GM19193 (cell line): Measurements from ENCODE around the gene RAD52.

Experiments
- POLR2A ChIP-seq: IDR thresholded peaks from 4 replicates; pipeline ENCODE4 v1.6.1; 2011; ENCODE audit not compliant: insufficient read depth, insufficient read length; ENCODE audit errors: extremely low read depth

Gene RAD52

GRCh38 chr12:976644-977043 is 27.1 kb upstream of the RAD52 start:
- no peak for TF ChIP-seq POLR2A

GRCh38 chr12:974271-974862 is 24.9 kb upstream of the RAD52 start:
- TF ChIP-seq POLR2A = no peak

DNA sequence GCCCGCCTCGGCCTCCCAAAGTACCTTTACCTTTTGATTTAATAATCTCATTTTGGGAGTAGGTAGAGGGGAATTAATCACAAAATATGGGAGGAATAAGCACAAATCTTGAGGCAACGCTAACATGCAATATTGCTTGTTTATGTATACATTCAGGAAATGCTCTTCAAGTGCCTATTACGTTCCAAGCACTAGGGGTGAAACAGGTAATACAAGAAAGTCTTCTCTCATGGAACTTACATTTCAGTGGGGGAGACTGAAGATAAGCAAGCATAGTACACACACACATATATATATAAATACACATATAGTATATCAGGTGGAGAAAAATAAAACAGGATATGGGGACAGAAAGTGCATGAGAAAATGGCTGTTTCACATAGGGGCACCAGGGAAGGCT is 22.5 kb upstream of the RAD52 start:
- no peak for TF ChIP-seq POLR2A

GRCh38 chr12:969821-970220 is 20.3 kb upstream of the RAD52 start:
- no peak for TF ChIP-seq POLR2A

DNA sequence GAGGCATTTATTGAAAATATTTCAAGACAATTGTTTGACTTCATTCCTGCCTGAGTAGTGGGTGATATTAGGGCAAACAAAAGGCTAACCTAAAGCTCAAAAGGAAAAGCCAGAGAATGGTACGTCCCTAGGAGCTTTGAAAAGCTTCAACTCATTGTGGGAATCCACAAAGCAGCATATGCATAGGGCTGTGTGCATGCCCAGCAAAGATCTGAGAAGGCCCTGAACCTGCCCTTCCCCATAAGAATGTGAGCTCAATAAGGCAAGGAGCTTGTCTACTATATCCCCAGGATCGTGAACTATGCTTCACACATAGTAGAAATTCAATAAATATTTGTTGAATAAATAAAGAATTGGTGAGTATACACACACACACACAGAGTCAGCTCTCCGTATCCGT is 19.1 kb upstream of the RAD52 start:
- TF ChIP-seq POLR2A = no peak

GRCh38 chr12:967641-968040 is 18.1 kb upstream of the RAD52 start:
- TF ChIP-seq POLR2A = no peak

DNA sequence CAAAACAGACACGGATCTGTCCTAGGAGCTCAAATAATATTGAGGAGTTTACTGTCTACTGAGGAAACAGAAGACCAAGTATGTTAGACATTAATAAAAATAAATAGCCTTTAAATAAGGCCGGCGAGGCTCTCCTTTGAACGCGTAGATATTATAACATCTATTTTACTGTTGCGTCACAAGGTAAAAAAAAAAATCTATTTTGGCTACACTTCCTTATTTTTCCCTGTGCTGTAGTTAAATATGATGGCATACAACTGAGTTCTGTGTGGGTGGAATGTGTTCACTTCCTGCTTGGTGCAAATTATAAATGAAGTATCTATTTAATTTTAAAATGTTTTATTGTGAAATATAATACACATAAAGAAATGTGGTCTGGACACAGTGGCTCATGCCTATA is 17.2 kb upstream of the RAD52 start:
- no peak for TF ChIP-seq POLR2A

DNA sequence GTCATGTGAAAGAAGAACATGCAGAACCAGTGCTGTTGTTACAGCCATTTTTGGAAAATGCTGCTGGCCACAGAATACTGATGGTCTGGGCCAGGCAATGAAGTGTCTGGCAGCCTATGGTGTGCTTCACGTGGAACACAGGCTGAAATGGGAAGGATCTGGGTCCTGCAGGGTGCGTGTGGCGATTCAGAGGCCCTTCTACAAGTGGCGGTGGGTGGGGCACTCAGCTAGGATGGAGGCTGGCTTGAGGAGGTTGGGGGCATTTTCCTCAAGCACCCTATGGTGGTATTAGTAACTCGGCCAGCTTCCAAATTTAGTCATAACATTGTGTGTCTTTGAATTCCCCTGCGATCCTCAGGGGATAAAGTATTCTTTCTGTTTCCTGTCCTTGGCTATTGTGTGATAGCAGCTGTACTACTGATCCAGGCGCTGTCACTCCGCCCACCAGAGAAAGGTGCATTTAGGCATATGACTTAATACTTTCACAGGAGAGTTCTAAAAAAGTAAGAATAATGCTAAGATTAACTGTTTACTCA is 9.2 kb upstream of the RAD52 start:
- no peak for TF ChIP-seq POLR2A

DNA sequence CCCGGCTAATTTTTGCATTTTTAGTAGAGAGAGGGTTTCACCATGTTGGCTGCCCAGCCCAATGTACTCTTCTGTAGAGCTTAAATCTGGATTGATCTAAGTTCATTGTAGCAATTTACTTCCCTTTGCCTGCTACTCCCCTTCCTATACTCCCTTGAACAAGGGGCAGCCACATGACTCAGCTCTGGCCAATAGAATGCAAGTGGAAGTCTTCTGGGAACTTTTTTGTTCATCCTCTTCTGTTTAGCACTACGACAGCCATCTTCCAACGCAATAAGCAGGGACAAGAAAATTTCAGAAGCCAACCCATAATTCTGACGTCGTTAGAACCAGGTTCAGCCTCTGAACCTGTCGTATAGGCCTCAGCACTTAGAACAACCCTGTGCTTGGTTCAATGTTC is 6.4 kb upstream of the RAD52 start:
- no peak for TF ChIP-seq POLR2A

DNA sequence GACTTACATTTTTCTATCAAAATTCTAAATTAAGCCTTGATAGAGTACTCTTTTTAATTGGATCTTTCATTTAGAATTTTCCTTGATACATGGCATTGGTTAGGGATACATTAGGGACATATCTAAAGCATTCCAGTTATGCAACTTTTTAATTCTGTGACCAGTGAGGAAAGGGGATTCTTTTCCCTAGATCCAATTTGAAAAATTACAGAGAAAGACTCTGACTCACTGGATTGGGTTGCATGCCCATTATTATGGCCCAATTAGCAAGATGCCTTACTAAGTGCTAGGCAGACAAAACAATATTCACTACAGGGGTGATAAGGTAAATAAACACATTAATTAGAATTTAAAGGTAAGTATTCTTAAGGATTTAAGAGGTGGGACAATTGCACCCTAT is 5.2 kb upstream of the RAD52 start:
- TF ChIP-seq POLR2A = no peak

DNA sequence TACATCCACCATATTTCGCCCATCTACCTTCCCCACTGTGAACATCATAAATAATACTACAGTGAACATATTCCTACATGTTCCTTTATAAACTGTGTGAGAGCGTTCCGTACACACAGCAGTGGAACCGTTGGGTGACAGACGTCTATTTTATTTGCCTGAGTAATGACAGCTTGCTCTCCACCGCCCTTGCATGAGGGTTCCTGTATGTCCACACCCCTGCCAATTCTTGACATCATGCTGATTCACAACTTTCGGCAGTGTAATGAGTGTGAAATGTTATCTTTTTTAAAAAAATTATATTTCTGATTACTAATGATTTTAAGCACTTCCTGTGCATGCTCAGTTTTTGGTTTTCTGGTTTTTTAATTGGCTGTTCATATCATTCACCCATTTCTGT is 4.3 kb upstream of the RAD52 start:
- no peak for TF ChIP-seq POLR2A

GRCh38 chr12:951176-951575 is 1.7 kb upstream of the RAD52 start:
- TF ChIP-seq POLR2A = no peak

DNA sequence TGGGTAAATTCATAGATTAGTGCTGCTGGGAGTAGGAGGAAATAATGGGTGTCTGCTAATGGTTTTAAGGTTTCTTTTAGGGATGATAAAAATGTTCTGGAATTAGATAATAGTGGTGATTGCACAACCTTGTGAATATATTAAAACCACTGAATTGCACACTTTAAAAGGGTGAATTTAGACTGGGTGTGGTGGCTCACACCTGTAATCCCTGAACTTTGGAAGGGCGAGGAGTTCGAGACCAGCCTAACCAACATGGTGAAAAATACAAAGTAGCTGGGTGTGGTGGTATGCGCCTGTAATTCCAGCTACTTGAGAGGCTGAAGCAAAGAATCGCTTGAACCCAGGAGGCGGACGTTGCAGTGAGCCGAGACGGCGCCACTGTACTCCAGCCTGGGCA is 1.3 kb downstream of the RAD52 start:
- no peak for TF ChIP-seq POLR2A

DNA sequence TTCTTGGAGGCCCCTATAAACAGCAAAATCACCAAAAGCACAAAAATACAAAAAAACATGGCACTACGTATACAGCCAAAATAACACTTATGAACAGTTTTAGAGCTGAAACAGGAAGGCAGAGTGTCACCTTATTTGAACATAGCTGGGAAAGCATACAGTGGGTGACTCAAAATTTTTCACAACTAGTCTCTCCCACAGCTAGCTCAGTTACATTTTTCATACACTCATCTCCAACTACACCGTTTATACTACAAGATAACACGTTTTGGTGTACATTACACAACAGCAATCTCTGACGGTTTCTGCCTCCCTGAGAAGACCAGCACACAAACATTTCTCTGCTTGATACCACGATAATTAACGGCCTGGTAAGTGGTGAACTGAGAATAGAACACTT is 2.9 kb downstream of the RAD52 start:
- TF ChIP-seq POLR2A = no peak

DNA sequence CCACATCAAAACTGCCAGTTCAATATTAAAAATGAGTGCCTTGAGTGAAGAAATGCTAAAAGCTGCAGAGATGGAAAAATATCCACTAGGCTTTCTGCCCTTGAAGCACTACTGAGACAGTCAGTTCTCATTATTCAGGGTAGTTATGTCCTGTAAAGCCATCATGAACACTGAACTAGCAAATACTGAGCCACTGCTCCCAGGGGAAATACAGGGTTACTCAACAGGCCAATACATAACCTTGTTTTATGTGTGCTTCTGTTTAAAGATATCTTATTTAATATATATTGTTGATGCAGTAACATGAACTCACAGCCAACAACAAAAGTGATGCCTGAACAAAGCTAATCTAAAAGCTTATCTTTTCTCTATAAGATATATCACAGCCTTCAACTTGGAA is 3.3 kb downstream of the RAD52 start:
- no peak for TF ChIP-seq POLR2A

DNA sequence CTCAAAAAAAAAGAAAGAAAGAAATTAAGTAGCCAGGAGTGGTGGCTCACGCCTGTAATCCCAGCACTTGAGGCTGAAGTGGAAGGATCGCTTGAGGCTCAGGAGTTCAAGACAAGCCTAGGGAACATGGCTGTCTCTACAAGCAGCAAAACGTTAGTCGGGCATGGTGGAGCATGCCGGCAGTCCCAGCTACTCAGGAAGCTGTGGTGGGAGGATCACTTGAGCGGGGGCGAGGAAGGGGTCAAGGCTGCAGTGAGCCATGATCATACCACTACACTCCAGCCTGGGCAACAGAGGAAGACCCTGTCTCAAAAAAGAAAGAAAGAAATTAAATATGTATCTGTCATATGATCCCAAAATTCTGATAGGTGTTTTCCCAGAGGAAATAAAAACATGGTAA is 5.3 kb downstream of the RAD52 start:
- TF ChIP-seq POLR2A = no peak

GRCh38 chr12:943051-943450 is 6.4 kb downstream of the RAD52 start:
- no peak for TF ChIP-seq POLR2A
